Measurements from ENCODE around the gene SORBS2. TPM values are rescaled to one million over a fixed set of nuclear protein-coding genes. Genes with fewer than 3 reads are reported as not detected.

The SORBS2 gene
- total RNA-seq, 2 donors from 2014 or later: not detected

DNA sequence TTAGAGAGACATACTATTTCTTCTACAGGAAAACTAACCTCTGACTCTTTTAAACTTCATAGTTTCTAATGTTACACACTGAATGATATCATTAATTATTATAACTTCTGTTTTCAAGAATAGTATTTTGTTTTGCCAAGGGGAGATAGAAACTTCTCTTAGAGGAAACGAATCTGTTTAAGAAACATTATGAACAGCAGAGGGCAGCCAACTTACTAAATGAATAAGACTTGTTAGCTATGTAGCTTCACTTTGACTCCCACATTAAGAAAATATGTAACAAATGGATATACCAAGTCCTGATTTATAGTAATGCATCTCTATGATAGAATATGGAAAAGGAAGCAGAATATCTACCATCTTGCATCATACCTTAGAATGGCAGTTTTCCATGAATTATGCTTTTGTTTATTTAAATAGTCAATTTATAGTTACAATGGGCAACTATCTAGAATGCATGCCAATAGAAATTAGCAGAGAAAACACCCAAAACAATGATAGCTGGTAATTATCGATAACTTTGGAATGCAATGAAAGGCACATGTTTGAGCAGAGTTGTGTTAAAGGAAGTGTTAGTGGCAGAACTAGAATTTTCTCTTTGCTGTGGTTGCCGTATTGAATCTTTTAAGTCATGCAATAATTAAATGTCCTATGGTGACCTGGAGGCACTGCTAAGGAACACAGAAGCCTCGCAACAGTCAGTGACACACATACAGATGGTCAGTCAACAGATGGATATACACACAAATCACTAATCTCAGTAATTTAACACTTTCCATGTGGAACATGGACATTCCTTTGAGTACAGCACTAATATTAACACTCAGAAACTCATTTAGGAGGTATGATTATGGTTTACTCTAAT, 171.0 kb downstream of the SORBS2 start:
- Mint-ChIP-seq H3K36me3 (no peaks in the 10 kb centered on the region), H3K9me3 (no peaks in the 10 kb centered on the region), H3K27ac (no peak overlapping the region)
- DNase-seq (ENCODE audit: low spot score in 2 of 2) (no peak), ATAC-seq (no peak)

DNA sequence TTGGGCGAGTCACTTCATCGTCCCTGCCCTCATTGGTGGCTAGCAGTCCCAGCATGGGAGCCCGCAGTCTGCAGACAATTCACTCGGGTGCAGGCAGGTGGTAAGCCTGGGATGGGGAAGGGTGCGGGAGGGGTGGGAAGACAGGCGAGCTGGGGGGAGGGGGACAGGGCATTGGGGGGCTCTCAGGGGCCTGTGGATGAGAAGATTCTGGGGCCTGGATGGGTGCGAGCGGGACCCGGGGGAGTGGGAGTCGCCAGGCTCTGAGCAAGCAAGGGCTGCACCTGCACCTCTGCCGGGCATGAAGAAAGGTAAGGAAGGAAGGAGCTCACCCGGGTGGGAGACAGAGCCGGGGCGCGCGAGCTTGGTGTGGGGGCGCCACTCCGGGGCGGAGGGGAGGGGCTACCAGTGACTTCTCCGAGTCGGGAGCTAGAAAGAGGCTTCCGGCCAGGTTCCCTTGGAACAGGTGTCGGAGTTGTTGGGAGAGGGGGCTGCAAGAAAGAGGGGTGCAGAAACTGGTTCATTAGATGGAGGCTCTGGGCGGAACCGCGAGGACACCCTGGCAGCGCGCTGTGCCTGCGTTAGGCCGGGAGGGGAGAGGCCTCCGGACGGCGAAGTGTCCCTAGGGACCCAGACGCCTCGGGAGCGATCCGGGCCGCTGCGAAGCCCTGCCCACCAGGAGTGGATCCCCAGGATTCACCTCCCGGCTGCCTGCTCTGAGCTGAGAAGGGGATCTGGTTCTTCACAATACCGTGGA, 173.3 kb downstream of the SORBS2 start:
- no peak for ATAC-seq
- Mint-ChIP-seq H3K9me3 (no peaks in the 10 kb centered on the region), H3K27ac (no peak overlapping the region), H3K36me3 (no peaks in the 10 kb centered on the region)
- no peak for DNase-seq (ENCODE audit: low spot score in 2 of 2)

DNA sequence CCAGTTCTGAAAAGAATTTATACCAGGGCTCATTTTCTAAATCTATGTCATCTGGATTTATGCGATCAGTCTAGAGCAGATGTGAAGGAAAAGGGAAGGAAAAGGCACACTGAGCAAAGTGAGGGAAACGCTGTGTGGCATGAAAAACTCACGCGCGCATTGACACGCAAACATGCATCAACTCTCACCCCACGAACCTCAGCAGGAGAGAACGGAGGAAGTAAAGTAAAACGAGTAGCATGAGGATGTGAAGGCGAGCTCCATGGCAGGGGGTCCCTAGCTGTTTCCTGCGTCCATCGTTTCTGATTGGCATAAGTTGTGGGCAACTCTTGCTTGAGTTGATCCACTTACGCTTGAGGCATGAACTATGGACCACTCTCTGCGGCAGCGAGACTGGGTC, 173.9 kb downstream of the SORBS2 start:
- H3K9me3 Mint-ChIP-seq: no peaks in the 10 kb centered on the region
- no peak for ATAC-seq
- no peak for DNase-seq (ENCODE audit: low spot score in 2 of 2)
- no peaks in the 10 kb centered on the region for H3K36me3 Mint-ChIP-seq
- H3K27ac Mint-ChIP-seq: no peak overlapping the region

DNA sequence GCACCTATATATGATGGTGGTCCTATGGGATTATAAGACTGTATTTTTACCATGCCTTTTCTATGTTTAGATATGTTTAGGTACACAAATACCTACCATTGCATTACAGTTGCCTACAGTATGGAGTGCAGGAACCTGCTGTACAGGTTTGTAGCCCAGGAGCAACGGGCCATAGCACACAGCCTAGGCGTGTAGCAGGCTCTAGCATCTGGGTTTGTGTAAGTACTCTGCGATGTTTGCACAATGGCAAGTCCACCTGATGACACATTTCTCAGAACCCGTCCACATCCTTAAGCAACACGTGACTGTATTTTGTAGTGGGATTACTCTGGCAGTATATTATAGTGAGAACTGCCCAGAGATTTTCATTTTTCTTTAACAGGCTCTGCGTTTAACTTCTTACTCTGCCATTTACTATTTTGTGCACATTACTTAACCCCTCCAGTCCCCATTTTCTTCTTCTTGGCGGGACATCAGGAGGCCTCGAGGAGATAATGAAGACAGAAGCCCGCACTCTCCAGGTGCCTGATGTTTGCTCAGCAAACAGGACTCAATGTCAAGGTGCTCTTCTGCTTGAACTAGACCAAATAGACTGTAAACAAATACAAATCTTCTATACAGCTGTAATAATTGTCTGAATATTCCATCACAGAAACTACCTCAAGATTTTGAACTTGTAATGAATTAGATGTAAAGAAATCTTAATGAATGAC, 174.7 kb downstream of the SORBS2 start:
- ATAC-seq (no peak), DNase-seq (ENCODE audit: low spot score in 2 of 2) (no peak)
- Mint-ChIP-seq H3K27ac (no peak overlapping the region), H3K9me3 (no peaks in the 10 kb centered on the region), H3K36me3 (no peaks in the 10 kb centered on the region)

DNA sequence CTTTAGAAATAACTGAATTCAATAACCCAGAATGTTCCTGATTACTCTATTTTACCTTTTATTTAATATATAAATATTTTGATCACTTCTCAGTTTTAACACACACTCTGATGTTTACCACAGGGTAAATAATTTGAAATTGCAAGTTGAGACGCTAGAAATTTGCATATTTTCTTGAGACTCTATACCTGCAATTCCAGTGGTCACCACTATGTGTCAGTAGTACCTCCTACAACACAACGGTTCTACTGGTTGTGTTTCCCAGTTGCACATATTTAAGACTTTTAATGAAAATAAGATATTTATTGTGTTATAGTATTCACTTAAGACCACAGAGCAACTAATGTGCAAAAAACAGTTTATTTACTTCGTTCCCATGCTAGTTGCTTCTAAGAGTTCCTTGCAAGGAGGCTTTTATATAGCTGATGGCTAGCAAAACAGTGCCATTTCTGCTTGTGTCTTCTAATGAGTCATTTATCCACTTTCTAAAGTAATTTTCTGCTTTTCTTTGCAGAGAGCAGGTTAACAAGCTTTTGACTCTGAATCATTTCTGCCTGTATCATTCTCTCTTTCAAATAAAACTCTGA, 177.8 kb downstream of the SORBS2 start:
- Mint-ChIP-seq H3K9me3 (no peaks in the 10 kb centered on the region), H3K27ac (no peak overlapping the region), H3K36me3 (no peaks in the 10 kb centered on the region)
- ATAC-seq (no peak), DNase-seq (ENCODE audit: low spot score in 2 of 2) (no peak)

DNA sequence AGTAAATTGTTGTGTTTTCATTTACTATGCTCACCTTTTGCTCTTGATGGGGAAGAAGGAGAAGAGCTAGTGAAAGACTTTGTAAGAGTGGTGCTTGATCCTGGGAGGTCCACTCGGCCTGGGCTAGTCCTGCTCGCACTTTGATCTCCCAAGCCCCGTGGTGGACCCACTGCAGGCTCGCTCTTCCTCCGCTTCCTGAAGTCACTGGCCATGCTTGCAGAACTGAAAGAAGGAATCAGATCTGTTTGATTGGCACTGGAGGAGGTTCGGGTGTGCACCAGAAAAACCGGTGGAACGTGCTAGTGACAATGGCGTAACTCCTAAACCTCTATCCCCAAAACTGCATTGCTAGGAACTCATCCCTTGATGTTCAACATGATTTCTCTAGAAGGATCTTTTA, 185.2 kb downstream of the SORBS2 start:
- ATAC-seq (no peak), DNase-seq (ENCODE audit: low spot score in 2 of 2) (no peak)
- Mint-ChIP-seq H3K36me3 (no peaks in the 10 kb centered on the region), H3K9me3 (no peaks in the 10 kb centered on the region), H3K27ac (no peak overlapping the region)

DNA sequence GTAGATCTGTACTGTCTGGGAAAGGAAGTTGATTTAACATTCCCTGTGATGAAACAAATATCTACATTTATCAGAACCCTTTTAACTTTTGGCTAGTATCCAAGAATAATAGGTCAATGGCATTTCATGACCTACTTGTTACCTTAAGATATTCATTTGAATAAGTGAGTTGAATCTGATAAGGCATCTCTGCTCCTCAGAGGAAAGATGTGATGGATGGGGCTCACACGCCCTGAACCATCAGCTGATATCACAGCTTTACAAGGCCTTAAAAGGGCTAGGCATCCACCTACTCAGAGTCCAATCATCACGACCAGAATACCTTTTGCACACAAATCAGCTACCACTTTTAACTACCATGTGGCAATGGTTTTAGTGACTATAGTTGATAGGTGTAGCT, 186.5 kb downstream of the SORBS2 start:
- DNase-seq (ENCODE audit: low spot score in 2 of 2): no peak
- Mint-ChIP-seq H3K27ac (no peak overlapping the region), H3K9me3 (no peaks in the 10 kb centered on the region), H3K36me3 (no peaks in the 10 kb centered on the region)
- ATAC-seq: no peak

DNA sequence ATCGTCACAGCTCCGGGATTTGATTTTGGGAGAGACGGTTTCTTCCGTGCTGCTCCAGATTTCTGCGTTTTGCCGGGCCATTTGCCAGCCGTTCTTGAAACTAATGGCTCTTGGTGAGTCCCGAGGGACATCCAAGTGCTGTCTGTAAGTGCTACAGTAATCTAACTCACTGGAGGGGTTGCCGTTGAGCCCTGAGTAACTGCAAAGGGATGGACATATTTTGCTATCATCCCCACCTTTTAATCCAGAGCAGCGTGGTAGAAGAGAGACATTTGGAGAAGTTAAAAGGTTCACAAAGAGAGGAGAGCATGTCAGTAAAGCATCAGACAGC, 187.8 kb downstream of the SORBS2 start:
- no peaks in the 10 kb centered on the region for H3K36me3 Mint-ChIP-seq
- ATAC-seq (no peak), DNase-seq (ENCODE audit: low spot score in 2 of 2) (no peak)
- no peaks in the 10 kb centered on the region for H3K9me3 Mint-ChIP-seq
- no peak overlapping the region for H3K27ac Mint-ChIP-seq

DNA sequence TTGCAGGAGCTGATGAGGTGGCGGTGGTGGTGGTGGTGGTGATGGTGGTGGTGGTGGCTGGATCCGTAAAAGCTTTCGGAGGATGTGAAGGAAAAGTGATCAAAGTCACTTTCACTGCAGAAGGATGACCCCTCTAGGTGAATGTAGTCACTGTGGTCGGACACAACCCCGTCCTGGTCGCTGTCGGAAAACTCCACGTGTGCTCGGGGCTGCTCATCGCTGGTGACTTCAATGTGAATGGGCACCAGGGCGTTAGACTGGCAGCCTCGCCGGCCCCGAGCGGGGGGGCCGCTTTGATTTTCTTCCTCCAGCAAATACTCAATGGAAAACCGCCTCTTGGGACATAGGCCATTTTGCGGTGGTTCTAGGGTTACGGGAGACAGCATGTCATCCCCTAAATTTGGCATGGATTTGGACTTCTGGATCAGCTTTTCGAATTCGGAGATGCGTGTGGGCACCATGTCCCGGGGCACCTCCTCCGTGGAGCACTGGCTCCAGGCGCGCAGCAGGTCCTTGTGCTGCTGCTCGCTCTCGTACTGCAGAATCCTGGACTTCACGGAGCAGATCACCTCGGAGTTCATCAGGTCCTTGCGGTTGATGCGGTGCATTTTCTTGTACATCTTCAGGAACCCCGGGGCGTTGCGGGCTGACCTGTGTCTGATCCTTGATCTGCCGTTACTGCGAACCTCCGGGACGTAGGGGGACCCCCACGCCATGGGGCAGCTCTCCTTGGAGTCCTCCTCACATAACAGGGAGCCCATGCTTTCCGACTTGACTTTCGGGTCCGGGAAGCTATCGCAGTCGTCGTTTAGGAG, 188.3 kb downstream of the SORBS2 start:
- Mint-ChIP-seq H3K36me3 (no peaks in the 10 kb centered on the region), H3K9me3 (no peaks in the 10 kb centered on the region), H3K27ac (no peak overlapping the region)
- no peak for ATAC-seq
- DNase-seq (ENCODE audit: low spot score in 2 of 2): no peak

DNA sequence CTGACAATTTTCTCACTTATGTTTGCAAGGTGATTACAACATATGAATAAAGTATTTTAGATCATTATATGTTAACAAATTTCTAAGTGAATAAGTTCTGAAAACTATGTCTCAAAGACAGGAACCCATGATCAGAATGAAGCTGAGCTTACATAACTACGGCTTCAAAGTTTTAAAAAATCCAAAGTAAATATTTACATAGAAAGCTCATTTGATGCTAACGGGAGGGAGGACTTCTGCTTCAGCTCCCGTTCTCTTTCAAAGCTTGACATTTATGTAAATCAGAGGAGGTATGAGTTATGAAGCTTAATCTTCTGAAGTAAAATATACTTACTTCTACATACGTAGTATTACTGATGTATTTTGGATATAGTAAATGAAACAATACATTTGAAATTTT, 203.8 kb downstream of the SORBS2 start:
- no peak for ATAC-seq

DNA sequence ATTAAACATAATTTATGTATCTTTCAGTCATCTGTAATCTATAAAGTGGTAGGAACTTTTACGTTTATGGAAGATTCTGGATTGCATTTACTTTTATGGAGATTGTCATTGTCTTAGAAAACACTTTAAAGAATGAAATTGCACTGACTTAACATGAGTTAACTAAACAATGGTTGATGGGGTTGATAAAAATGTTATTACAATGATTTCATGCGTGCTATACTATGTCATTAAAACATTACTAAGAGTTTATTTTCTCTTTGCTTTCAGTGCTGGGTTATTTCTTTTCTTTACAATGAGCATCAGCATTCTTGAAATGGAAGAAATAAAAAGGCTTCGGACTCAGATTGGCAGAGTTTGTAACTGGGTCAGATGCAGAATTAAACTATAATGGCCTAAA, 209.6 kb downstream of the SORBS2 start:
- H3K9me3 Mint-ChIP-seq: no peaks in the 10 kb centered on the region
- H3K36me3 Mint-ChIP-seq: no peaks in the 10 kb centered on the region
- no peak for DNase-seq (ENCODE audit: low spot score in 2 of 2)
- no peak for ATAC-seq
- no peak overlapping the region for H3K27ac Mint-ChIP-seq

More for the DNA sequence above, 203.8 kb downstream of the SORBS2 start:
- Mint-ChIP-seq H3K36me3 (no peaks in the 10 kb centered on the region), H3K27ac (no peak overlapping the region), H3K9me3 (no peaks in the 10 kb centered on the region)
- DNase-seq (ENCODE audit: low spot score in 2 of 2): no peak

DNA sequence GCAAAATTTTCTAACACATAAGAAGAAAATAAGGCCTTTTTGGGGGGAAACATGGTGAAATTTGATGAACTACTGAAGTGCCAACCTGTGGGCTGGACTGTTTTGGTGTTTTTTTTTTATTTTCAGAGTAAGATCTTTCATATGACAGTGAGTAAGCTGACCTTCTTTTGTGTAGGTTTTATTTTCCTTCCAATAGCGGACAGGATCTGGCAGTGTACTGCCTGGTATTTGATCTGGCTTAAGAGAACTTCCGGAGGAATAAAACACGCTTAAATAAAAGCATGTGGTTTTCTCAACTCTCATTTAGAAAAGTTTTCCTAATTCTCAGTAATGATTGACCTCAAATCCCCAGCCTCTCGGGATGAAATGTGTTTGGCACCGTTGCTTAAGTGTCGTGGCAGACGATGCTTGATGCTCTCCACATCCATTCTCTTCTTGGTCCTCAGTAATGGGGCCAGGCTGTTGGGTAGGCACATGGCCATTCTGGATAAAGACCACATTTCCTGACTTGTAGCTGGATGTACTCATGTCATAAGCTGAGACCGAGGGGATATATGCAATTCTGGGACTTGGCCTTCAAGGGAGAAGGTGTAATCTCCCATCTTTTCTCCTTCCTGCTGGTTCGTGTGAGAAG, 211.1 kb downstream of the SORBS2 start:
- H3K9me3 Mint-ChIP-seq: no peaks in the 10 kb centered on the region
- DNase-seq (ENCODE audit: low spot score in 2 of 2): no peak
- no peak overlapping the region for H3K27ac Mint-ChIP-seq
- ATAC-seq: no peak
- H3K36me3 Mint-ChIP-seq: no peaks in the 10 kb centered on the region

DNA sequence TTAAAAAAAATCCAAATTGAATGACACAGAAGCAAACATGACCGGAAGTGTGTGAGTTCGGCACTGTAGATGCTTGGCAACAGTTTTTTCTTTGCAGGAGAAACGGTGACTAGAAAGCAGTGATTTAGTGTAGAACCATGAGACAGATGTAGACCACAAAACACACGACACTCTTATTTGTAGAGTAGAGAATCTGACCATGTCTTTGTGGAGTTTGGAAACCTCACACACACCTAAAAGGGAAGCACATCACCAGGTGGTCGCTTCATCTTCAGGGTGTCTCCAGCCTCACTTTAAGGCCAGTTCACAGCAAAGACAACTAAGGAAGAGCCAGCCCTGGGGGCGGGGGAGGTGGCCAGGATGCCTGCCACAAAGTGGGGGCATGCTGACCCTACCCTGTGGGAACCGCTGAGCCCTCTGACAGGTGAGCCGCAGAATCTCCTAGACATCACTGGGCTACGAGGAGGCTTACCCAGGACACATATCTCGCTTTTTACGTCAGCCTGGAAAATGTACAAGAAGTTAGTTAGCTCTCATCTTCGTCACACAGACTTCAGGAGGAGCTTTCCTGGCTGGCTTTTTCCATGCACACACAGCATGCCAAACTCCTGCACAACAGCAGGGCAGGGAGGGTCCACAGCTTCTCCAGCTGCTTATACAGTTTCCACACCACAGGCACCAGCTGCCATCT, 212.3 kb downstream of the SORBS2 start:
- Mint-ChIP-seq H3K9me3 (no peaks in the 10 kb centered on the region), H3K27ac (no peak overlapping the region), H3K36me3 (no peaks in the 10 kb centered on the region)
- no peak for ATAC-seq
- no peak for DNase-seq (ENCODE audit: low spot score in 2 of 2)

DNA sequence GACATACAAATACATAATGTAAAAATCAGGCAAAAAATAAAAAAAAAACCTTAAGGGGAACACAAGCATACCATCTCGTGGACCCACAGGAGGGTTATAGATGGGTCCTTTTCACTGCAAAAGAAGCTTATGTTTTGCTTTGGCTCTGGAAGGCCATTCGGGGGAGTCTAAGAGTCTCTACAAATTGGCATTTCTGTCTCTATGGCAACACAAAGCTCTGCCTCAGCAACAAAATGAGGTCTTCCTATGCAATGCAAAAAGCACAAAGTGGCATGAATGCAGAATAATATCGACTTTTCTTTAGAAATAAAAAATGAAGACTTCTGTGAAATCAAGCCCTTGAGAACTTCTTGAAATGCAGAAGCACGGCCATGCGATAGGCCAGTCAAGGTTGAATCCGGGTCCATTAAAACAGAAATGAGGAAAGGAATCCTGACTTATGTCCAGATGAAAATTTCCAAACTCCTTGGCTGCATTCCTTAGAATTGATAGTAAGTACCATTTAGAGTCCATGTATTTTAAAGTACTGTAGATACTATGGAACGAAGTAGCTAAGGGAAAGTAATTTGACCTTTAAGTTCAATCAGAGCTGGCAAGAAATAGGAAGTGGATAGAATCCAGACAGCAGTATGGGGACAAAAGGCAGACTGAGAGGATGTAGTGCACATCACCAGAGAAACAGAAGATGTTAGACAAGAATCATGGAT, 213.0 kb downstream of the SORBS2 start:
- DNase-seq (ENCODE audit: low spot score in 2 of 2) (no peak), ATAC-seq (no peak)
- Mint-ChIP-seq H3K27ac (no peak overlapping the region), H3K36me3 (no peaks in the 10 kb centered on the region), H3K9me3 (no peaks in the 10 kb centered on the region)
